GM12875 (cell line): ENCODE results near the gene GNG4.

ENCODE experiments used
- H3K4me3 ChIP-seq: one replicate; pipeline ENCODE4 v1.5.1; 2011; ENCODE audit warnings: low read depth, low read length, control low read depth
- CTCF ChIP-seq: IDR thresholded peaks from 2 replicates; pipeline ENCODE4 v1.5.1; 2011; ENCODE audit warnings: low read depth, mild to moderate bottlenecking, control low read depth, inconsistent platforms, low read length, moderate library complexity, borderline replicate concordance; ENCODE audit not compliant: insufficient read depth

Gene GNG4

GRCh38 chr1:235588916-235589515, 60.6 kb downstream of the GNG4 start:
- no peak overlapping the region for H3K4me3 ChIP-seq
- no peak for TF ChIP-seq CTCF

- TF ChIP-seq CTCF = no peak
- no peak overlapping the region for H3K4me3 ChIP-seq
Observed at GRCh38 chr1:235588156-235588555, 61.4 kb downstream of the GNG4 start.

GRCh38 chr1:235586992-235587391, 62.6 kb downstream of the GNG4 start:
- H3K4me3 ChIP-seq = no peak overlapping the region
- TF ChIP-seq CTCF = no peak

- TF ChIP-seq CTCF = no peak
- H3K4me3 ChIP-seq = no peak overlapping the region
Observed at GRCh38 chr1:235586413-235586812, 63.2 kb downstream of the GNG4 start.

GRCh38 chr1:235584973-235585372, 64.6 kb downstream of the GNG4 start:
- H3K4me3 ChIP-seq = no peak overlapping the region
- no peak for TF ChIP-seq CTCF

- H3K4me3 ChIP-seq = no peak overlapping the region
- TF ChIP-seq CTCF = no peak
Observed at GRCh38 chr1:235583511-235584001, 66.0 kb downstream of the GNG4 start.

GRCh38 chr1:235582130-235582529, 67.5 kb downstream of the GNG4 start:
- no peak for TF ChIP-seq CTCF

More at GRCh38 chr1:235582130-235582529, 67.5 kb downstream of the GNG4 start:
- no peak overlapping the region for H3K4me3 ChIP-seq
